Thoracic aorta (tissue), 2 donors: Measurements from ENCODE around the gene PXYLP1. TPM values are rescaled to one million over a fixed set of nuclear protein-coding genes. Genes with fewer than 3 reads are reported as not detected.

ENCODE experiments used
- ATAC-seq: fragments of 150-250 bp; one replicate; pipeline ENCODE4 v1.8.0; 2017; ENCODE audit warnings: low read depth; ENCODE audit not compliant: insufficient number of reproducible peaks, low FRiP score
- DNase-seq: peaks from one replicate; pipeline ENCODE4 v3.0.0-alpha.2; 2020; ENCODE audit warnings: low spot score
- H3K27ac ChIP-seq, 2 donors: fragments of 200-600 bp; sonication (generic); 1 replicate in 1 of 2; 2 replicates in 1 of 2; pipeline ENCODE4 v1.5.1; 2016; ENCODE audit warnings: mild to moderate bottlenecking in 2 of 2, moderate library complexity in 2 of 2
- H3K27me3 ChIP-seq: fragments of 200-600 bp; sonication (generic); replicated peaks from 2 replicates; pipeline ENCODE4 v1.6.0; 2016; ENCODE audit warnings: mild to moderate bottlenecking; ENCODE audit not compliant: insufficient read depth
- H3K36me3 ChIP-seq: fragments of 200-600 bp; sonication (generic); one replicate; pipeline ENCODE4 v1.5.1; 2016
- H3K4me1 ChIP-seq, 2 donors: fragments of 200-600 bp; sonication (generic); 1 replicate in 1 of 2; 2 replicates in 1 of 2; pipeline versions ENCODE4 v1.5.1 to v1.6.0; 2016; ENCODE audit warnings: low read depth in 2 of 2, mild to moderate bottlenecking in 1 of 2; ENCODE audit not compliant: control insufficient read depth in 1 of 2
- H3K4me3 ChIP-seq: fragments of 200-600 bp; sonication (generic); 2 replicates; pipeline ENCODE4 v1.5.1; 2016; ENCODE audit warnings: mild to moderate bottlenecking
- H3K9me3 ChIP-seq: fragments of 200-600 bp; sonication (generic); 2 replicates; pipeline ENCODE4 v1.5.1; 2016
- CTCF ChIP-seq: fragments of 200-600 bp; sonication (generic); IDR thresholded peaks from one replicate; pipeline ENCODE4 v1.5.1; 2019; ENCODE audit warnings: antibody characterized with exemption
- total RNA-seq, 2 donors: library from RNA; depleted of rRNA; stranded (reverse); fragments of >200 nt; gene quantifications; one replicate each; pipeline versions ENCODE4 v1.1.0 to v1.2.3, GENCODE V29; 2016

PXYLP1 gene
- total RNA-seq, 2 donors from 2014 or later: 15.2 to 23.2 TPM

- no peak for ATAC-seq
- DNase-seq: no peak
- Histone ChIP-seq H3K4me3 (no peak overlapping the region), H3K4me1 (peaks cover 0 to 9% of the 10 kb centered on the region in 2 donors), H3K9me3 (no peaks in the 10 kb centered on the region), H3K27me3 (no peaks in the 10 kb centered on the region), H3K27ac (no peak overlapping the region), H3K36me3 (no peaks in the 10 kb centered on the region)
- TF ChIP-seq CTCF: no peak
These were observed 85.2 kb downstream of the PXYLP1 start for GRCh38 chr3:141316851-141317250.

GRCh38 chr3:141320399-141321108 lies 88.9 kb downstream of the PXYLP1 start:
- Histone ChIP-seq H3K27me3 (no peaks in the 10 kb centered on the region), H3K9me3 (no peaks in the 10 kb centered on the region), H3K4me3 (no peak overlapping the region), H3K36me3 (no peaks in the 10 kb centered on the region), H3K4me1 (no peaks in the 10 kb centered on the region), H3K27ac (no peak overlapping the region)
- no peak for DNase-seq
- no peak for TF ChIP-seq CTCF
- no peak for ATAC-seq

- no peak for DNase-seq
- Histone ChIP-seq H3K27ac (no peak overlapping the region), H3K4me3 (no peak overlapping the region), H3K4me1 (no peaks in the 10 kb centered on the region), H3K36me3 (no peaks in the 10 kb centered on the region), H3K9me3 (no peaks in the 10 kb centered on the region), H3K27me3 (no peaks in the 10 kb centered on the region)
- no peak for TF ChIP-seq CTCF
- ATAC-seq: no peak
These were observed 89.5 kb downstream of the PXYLP1 start for GRCh38 chr3:141321109-141321497.

GRCh38 chr3:141323936-141324704 lies 92.5 kb downstream of the PXYLP1 start:
- H3K27ac ChIP-seq: no peak overlapping the region
- no peak for TF ChIP-seq CTCF
- no peak overlapping the region for H3K4me3 ChIP-seq
- DNase-seq (no peak), ATAC-seq (no peak)
- H3K9me3 ChIP-seq: no peaks in the 10 kb centered on the region
- no peaks in the 10 kb centered on the region for H3K36me3 ChIP-seq
- no peaks in the 10 kb centered on the region for H3K27me3 ChIP-seq
- H3K4me1 ChIP-seq: no peaks in the 10 kb centered on the region

- Histone ChIP-seq H3K27me3 (no peaks in the 10 kb centered on the region), H3K27ac (no peak overlapping the region), H3K9me3 (no peaks in the 10 kb centered on the region), H3K4me1 (peaks cover 0 to 4% of the 10 kb centered on the region in 2 donors), H3K36me3 (no peaks in the 10 kb centered on the region), H3K4me3 (no peak overlapping the region)
- ATAC-seq: no peak
- DNase-seq: no peak
- TF ChIP-seq CTCF: no peak
These were observed 94.5 kb downstream of the PXYLP1 start for GRCh38 chr3:141326123-141326522.
